Activated CD4-positive, alpha-beta memory T cell treated with anti-CD3 and anti-CD28 coated beads, Interleukin-2, amount 10 ng/mL, durations not matched to agents 7 days and 5 days (primary cell): ENCODE results near the gene KCTD8. TPM values are rescaled to one million over a fixed set of nuclear protein-coding genes. Genes with fewer than 3 reads are reported as not detected.

Experiments used
- CTCF ChIA-PET: fragments of 350-600 bp; sonication (Branson Sonifier 250); formaldehyde crosslinking; loops from one replicate; lab custom pipeline; 2021; ENCODE audit warnings: antibody characterized with exemption, inconsistent platforms; lab: Charles Lee
- POLR2A ChIA-PET: fragments of 350-600 bp; sonication (Branson Sonifier 250); formaldehyde crosslinking; loops from one replicate; lab custom pipeline; 2021; ENCODE audit warnings: antibody characterized with exemption; lab: Charles Lee
- DNase-seq: peaks from one replicate; pipeline ENCODE4 v3.0.0-alpha.2; 2020
- H3K27ac Mint-ChIP-seq: one replicate; pipeline ENCODE4 v1.8.0; 2021; ENCODE audit warnings: mild to moderate bottlenecking, mixed read lengths
- H3K27me3 Mint-ChIP-seq: one replicate; pipeline ENCODE4 v1.8.0; 2021; ENCODE audit warnings: mixed read lengths
- H3K36me3 Mint-ChIP-seq: one replicate; pipeline ENCODE4 v1.8.0; 2021; ENCODE audit warnings: low read depth, mixed read lengths
- H3K4me1 Mint-ChIP-seq: one replicate; pipeline ENCODE4 v1.8.0; 2021; ENCODE audit warnings: mixed read lengths
- H3K4me3 Mint-ChIP-seq: one replicate; pipeline ENCODE4 v1.8.0; 2021; ENCODE audit warnings: mild to moderate bottlenecking, mixed read lengths
- H3K9me3 Mint-ChIP-seq: one replicate; pipeline ENCODE4 v1.8.0; 2021; ENCODE audit warnings: mixed read lengths
- total RNA-seq, 2 experiments: library from RNA; stranded (reverse); gene quantifications; one replicate each; pipeline ENCODE4 v1.2.3, GENCODE V29; 2021

Gene KCTD8
- total RNA-seq, 2 experiments from 2014 or later: not detected

- no peak for DNase-seq
- Mint-ChIP-seq H3K4me3 (no peak overlapping the region), H3K27me3 (no peaks in the 10 kb centered on the region), H3K9me3 (no peaks in the 10 kb centered on the region), H3K36me3 (no peaks in the 10 kb centered on the region), H3K4me1 (no peaks in the 10 kb centered on the region), H3K27ac (no peak overlapping the region)
- ChIA-PET CTCF (no interaction called here), POLR2A (no interaction called here)
Measured at GRCh38 chr4:44425614-44426208, 22.9 kb downstream of the KCTD8 start.

- no peaks in the 10 kb centered on the region for H3K4me1 Mint-ChIP-seq
- no peaks in the 10 kb centered on the region for H3K27me3 Mint-ChIP-seq
- H3K27ac Mint-ChIP-seq: no peak overlapping the region
- CTCF ChIA-PET: no interaction called here
- no peak for DNase-seq
- no peaks in the 10 kb centered on the region for H3K9me3 Mint-ChIP-seq
- POLR2A ChIA-PET: no interaction called here
- no peak overlapping the region for H3K4me3 Mint-ChIP-seq
- no peaks in the 10 kb centered on the region for H3K36me3 Mint-ChIP-seq
Measured at GRCh38 chr4:44422912-44423311, 25.7 kb downstream of the KCTD8 start.

GRCh38 chr4:44421330-44422065, 27.1 kb downstream of the KCTD8 start:
- no peak for DNase-seq
- Mint-ChIP-seq H3K9me3 (no peaks in the 10 kb centered on the region), H3K36me3 (no peaks in the 10 kb centered on the region), H3K27me3 (no peaks in the 10 kb centered on the region), H3K4me1 (no peaks in the 10 kb centered on the region), H3K4me3 (no peak overlapping the region), H3K27ac (no peak overlapping the region)
- ChIA-PET CTCF (no interaction called here), POLR2A (no interaction called here)

GRCh38 chr4:44415251-44415650, 33.4 kb downstream of the KCTD8 start:
- POLR2A ChIA-PET: no interaction called here
- CTCF ChIA-PET: no interaction called here
- DNase-seq: no peak
- no peak overlapping the region for H3K27ac Mint-ChIP-seq
- no peaks in the 10 kb centered on the region for H3K9me3 Mint-ChIP-seq
- no peak overlapping the region for H3K4me3 Mint-ChIP-seq
- H3K36me3 Mint-ChIP-seq: no peaks in the 10 kb centered on the region
- H3K4me1 Mint-ChIP-seq: no peaks in the 10 kb centered on the region
- H3K27me3 Mint-ChIP-seq: no peaks in the 10 kb centered on the region

GRCh38 chr4:44368413-44369167, 80.0 kb downstream of the KCTD8 start:
- Mint-ChIP-seq H3K4me1 (no peaks in the 10 kb centered on the region), H3K36me3 (no peaks in the 10 kb centered on the region), H3K9me3 (peaks cover 4% of the 10 kb centered on the region), H3K27me3 (no peaks in the 10 kb centered on the region), H3K27ac (no peak overlapping the region), H3K4me3 (no peak overlapping the region)
- no peak for DNase-seq
- ChIA-PET POLR2A (no interaction called here), CTCF (no interaction called here)

- no peak overlapping the region for H3K4me3 Mint-ChIP-seq
- no peaks in the 10 kb centered on the region for H3K27me3 Mint-ChIP-seq
- H3K4me1 Mint-ChIP-seq: no peaks in the 10 kb centered on the region
- peaks cover 4% of the 10 kb centered on the region for H3K9me3 Mint-ChIP-seq
- CTCF ChIA-PET: no interaction called here
- H3K27ac Mint-ChIP-seq: no peak overlapping the region
- no peak for DNase-seq
- no peaks in the 10 kb centered on the region for H3K36me3 Mint-ChIP-seq
- POLR2A ChIA-PET: no interaction called here
Measured at GRCh38 chr4:44354172-44354571, 94.4 kb downstream of the KCTD8 start.

- DNase-seq: no peak
- POLR2A ChIA-PET: no interaction called here
- Mint-ChIP-seq H3K27me3 (no peaks in the 10 kb centered on the region), H3K9me3 (peaks cover 2% of the 10 kb centered on the region), H3K4me3 (no peak overlapping the region), H3K36me3 (no peaks in the 10 kb centered on the region), H3K4me1 (no peaks in the 10 kb centered on the region), H3K27ac (no peak overlapping the region)
- CTCF ChIA-PET: no interaction called here
Measured at GRCh38 chr4:44351069-44351468, 97.5 kb downstream of the KCTD8 start.

- DNase-seq: no peak
- Mint-ChIP-seq H3K4me1 (no peaks in the 10 kb centered on the region), H3K36me3 (no peaks in the 10 kb centered on the region), H3K27me3 (no peaks in the 10 kb centered on the region), H3K9me3 (peaks cover 7% of the 10 kb centered on the region), H3K27ac (no peak overlapping the region), H3K4me3 (no peak overlapping the region)
- ChIA-PET POLR2A (no interaction called here), CTCF (no interaction called here)
Measured at GRCh38 chr4:44342800-44343199, 105.8 kb downstream of the KCTD8 start.

- no peaks in the 10 kb centered on the region for H3K9me3 Mint-ChIP-seq
- no peaks in the 10 kb centered on the region for H3K27me3 Mint-ChIP-seq
- H3K27ac Mint-ChIP-seq: no peak overlapping the region
- no peak for DNase-seq
- CTCF ChIA-PET: no interaction called here
- POLR2A ChIA-PET: no interaction called here
- H3K36me3 Mint-ChIP-seq: no peaks in the 10 kb centered on the region
- no peaks in the 10 kb centered on the region for H3K4me1 Mint-ChIP-seq
- H3K4me3 Mint-ChIP-seq: no peak overlapping the region
Measured at GRCh38 chr4:44326741-44327140, 121.9 kb downstream of the KCTD8 start.

GRCh38 chr4:44320833-44321232, 127.8 kb downstream of the KCTD8 start:
- Mint-ChIP-seq H3K4me3 (no peak overlapping the region), H3K27me3 (no peaks in the 10 kb centered on the region), H3K9me3 (no peaks in the 10 kb centered on the region), H3K27ac (no peak overlapping the region), H3K36me3 (no peaks in the 10 kb centered on the region), H3K4me1 (no peaks in the 10 kb centered on the region)
- CTCF ChIA-PET: no interaction called here
- no peak for DNase-seq
- POLR2A ChIA-PET: no interaction called here

- no peaks in the 10 kb centered on the region for H3K4me1 Mint-ChIP-seq
- POLR2A ChIA-PET: no interaction called here
- H3K9me3 Mint-ChIP-seq: no peaks in the 10 kb centered on the region
- no peak overlapping the region for H3K4me3 Mint-ChIP-seq
- CTCF ChIA-PET: no interaction called here
- H3K27me3 Mint-ChIP-seq: no peaks in the 10 kb centered on the region
- no peak overlapping the region for H3K27ac Mint-ChIP-seq
- H3K36me3 Mint-ChIP-seq: no peaks in the 10 kb centered on the region
- DNase-seq: no peak
Measured at GRCh38 chr4:44319129-44319528, 129.5 kb downstream of the KCTD8 start.

- CTCF ChIA-PET: no interaction called here
Measured at GRCh38 chr4:44313702-44314101, 134.9 kb downstream of the KCTD8 start.

GRCh38 chr4:44287505-44287904, 161.1 kb downstream of the KCTD8 start:
- Mint-ChIP-seq H3K9me3 (peaks cover 6% of the 10 kb centered on the region), H3K4me3 (no peak overlapping the region), H3K36me3 (no peaks in the 10 kb centered on the region), H3K4me1 (no peaks in the 10 kb centered on the region), H3K27me3 (no peaks in the 10 kb centered on the region), H3K27ac (no peak overlapping the region)
- ChIA-PET POLR2A (no interaction called here), CTCF (no interaction called here)
- DNase-seq: no peak

More at GRCh38 chr4:44313702-44314101, 134.9 kb downstream of the KCTD8 start:
- no peak overlapping the region for H3K4me3 Mint-ChIP-seq
- no peak overlapping the region for H3K27ac Mint-ChIP-seq
- no peaks in the 10 kb centered on the region for H3K36me3 Mint-ChIP-seq
- no peak for DNase-seq
- no peaks in the 10 kb centered on the region for H3K9me3 Mint-ChIP-seq
- H3K4me1 Mint-ChIP-seq: no peaks in the 10 kb centered on the region
- POLR2A ChIA-PET: no interaction called here
- no peaks in the 10 kb centered on the region for H3K27me3 Mint-ChIP-seq
